Left lung (tissue), 10 donors: ENCODE results near the gene RNF121. TPM values are rescaled to one million over a fixed set of nuclear protein-coding genes. Genes with fewer than 3 reads are reported as not detected.

Experiments
- ATAC-seq: fragments of 200-7000 bp; cut with Tn5 transposase; one replicate; pipeline ENCODE4 v1.9.1; 2020; ENCODE audit warnings: moderate library complexity
- DNase-seq, 4 donors: peaks; one replicate each; pipeline ENCODE4 v3.0.0-alpha.2; 2013 to 2020
- H3K27ac ChIP-seq, 2 donors: fragments of 200-600 bp; sonication (generic) in 1 of 2; one replicate each; pipeline versions ENCODE4 v1.5.0 to v1.8.0; 2020 to 2021
- H3K27me3 ChIP-seq, 2 donors: fragments of 200-600 bp; sonication (generic) in 1 of 2; one replicate each; pipeline versions ENCODE4 v1.5.0 to v1.8.0; 2020 to 2021
- H3K36me3 ChIP-seq, 2 donors: fragments of 200-600 bp; sonication (generic) in 1 of 2; one replicate each; pipeline versions ENCODE4 v1.5.0 to v1.8.0; 2020 to 2021
- H3K4me1 ChIP-seq, 2 donors: fragments of 200-600 bp; one replicate each; pipeline ENCODE4 v1.8.0; 2021
- H3K4me3 ChIP-seq, 2 donors: fragments of 200-600 bp; sonication (generic) in 1 of 2; one replicate each; pipeline versions ENCODE4 v1.5.0 to v1.8.0; 2020 to 2021; ENCODE audit warnings: mild to moderate bottlenecking in 1 of 2
- H3K9me3 ChIP-seq, 2 donors: fragments of 200-600 bp; sonication (generic) in 1 of 2; one replicate each; pipeline versions ENCODE4 v1.5.0 to v1.8.0; 2020 to 2021
- CTCF ChIP-seq, 2 donors: fragments of 200-600 bp; sonication (generic) in 1 of 2; IDR thresholded peaks; one replicate each; pipeline versions ENCODE4 v1.5.0 to v1.8.0; 2021; ENCODE audit warnings: antibody characterized with exemption in 2 of 2
- intact Hi-C, 2 donors: fragments of 100-400 bp; cut with DNase I; formaldehyde crosslinking; loops; one replicate each; pipeline versions ENCODE4 v1.11.2 to v1.14.2; 2022
- polyA plus RNA-seq, 6 donors: library from polyadenylated mRNA; unstranded; fragments of 120-200 nt; gene quantifications; one replicate each; pipeline ENCODE4 v1.2.1, GENCODE V29; 2013; ENCODE audit not compliant: insufficient read length in 6 of 6
- total RNA-seq, 2 donors: library from RNA; stranded (reverse); fragmentation: NEBNext Ultra II Directional; extraction: Animal tissue kit (Norgen Biotek cat#: 25700); gene quantifications; one replicate each; pipeline ENCODE4 v1.2.1, GENCODE V29; 2021
- donor health status: DM: no; HTN: yes; CAD: no.
- donor health status: DM: no; HTN: no; CAD: no.

RNF121 gene
- total and polyA plus RNA-seq, 8 donors = 30.3 to 40.6 (median 33.8) TPM

- intact Hi-C loops = loop anchor here in 1 of 2 donors (5.0 kb wide), 1 partner anchor 66 kb away; no protein-coding TSS in a partner anchor
- DNase-seq (no peak), ATAC-seq (no peak)
- no peak for TF ChIP-seq CTCF (IDR thresholded peaks at IDR 0.05)
- Histone ChIP-seq H3K27me3 (no peaks in the 10 kb centered on the region), H3K4me3 (no peak overlapping the region), H3K27ac (peak overlapping the region in 1 of 2 donors; percentile 34), H3K36me3 (peaks cover 0 to 77% of the 10 kb centered on the region in 2 donors), H3K4me1 (peaks cover 9 to 50% of the 10 kb centered on the region in 2 donors), H3K9me3 (no peaks in the 10 kb centered on the region)
Measured at GRCh38 chr11:72026090-72026489, 97.2 kb downstream of the RNF121 start.

- Histone ChIP-seq H3K4me3 (no peak overlapping the region), H3K9me3 (no peaks in the 10 kb centered on the region), H3K4me1 (peaks cover 5 to 54% of the 10 kb centered on the region in 2 donors), H3K27ac (peak overlapping the region in 1 of 2 donors; percentile 0), H3K36me3 (peaks cover 0 to 76% of the 10 kb centered on the region in 2 donors), H3K27me3 (no peaks in the 10 kb centered on the region)
- intact Hi-C loops = no loop called here
- DNase-seq (no peak), ATAC-seq (no peak)
- no peak for TF ChIP-seq CTCF (IDR thresholded peaks at IDR 0.05)
Measured at GRCh38 chr11:72030472-72031045, 101.7 kb downstream of the RNF121 start.

GRCh38 chr11:72036687-72037086 is 107.8 kb downstream of the RNF121 start:
- no peak for TF ChIP-seq CTCF (IDR thresholded peaks at IDR 0.05)
- DNase-seq (no peak), ATAC-seq (no peak)
- peaks cover 26 to 57% of the 10 kb centered on the region in 2 donors for H3K4me1 ChIP-seq
- peaks cover 0 to 37% of the 10 kb centered on the region in 2 donors for H3K36me3 ChIP-seq
- H3K27me3 ChIP-seq = no peaks in the 10 kb centered on the region
- no peak overlapping the region for H3K27ac ChIP-seq
- no peak overlapping the region for H3K4me3 ChIP-seq
- H3K9me3 ChIP-seq = no peaks in the 10 kb centered on the region
- intact Hi-C loops = no loop called here

DNA sequence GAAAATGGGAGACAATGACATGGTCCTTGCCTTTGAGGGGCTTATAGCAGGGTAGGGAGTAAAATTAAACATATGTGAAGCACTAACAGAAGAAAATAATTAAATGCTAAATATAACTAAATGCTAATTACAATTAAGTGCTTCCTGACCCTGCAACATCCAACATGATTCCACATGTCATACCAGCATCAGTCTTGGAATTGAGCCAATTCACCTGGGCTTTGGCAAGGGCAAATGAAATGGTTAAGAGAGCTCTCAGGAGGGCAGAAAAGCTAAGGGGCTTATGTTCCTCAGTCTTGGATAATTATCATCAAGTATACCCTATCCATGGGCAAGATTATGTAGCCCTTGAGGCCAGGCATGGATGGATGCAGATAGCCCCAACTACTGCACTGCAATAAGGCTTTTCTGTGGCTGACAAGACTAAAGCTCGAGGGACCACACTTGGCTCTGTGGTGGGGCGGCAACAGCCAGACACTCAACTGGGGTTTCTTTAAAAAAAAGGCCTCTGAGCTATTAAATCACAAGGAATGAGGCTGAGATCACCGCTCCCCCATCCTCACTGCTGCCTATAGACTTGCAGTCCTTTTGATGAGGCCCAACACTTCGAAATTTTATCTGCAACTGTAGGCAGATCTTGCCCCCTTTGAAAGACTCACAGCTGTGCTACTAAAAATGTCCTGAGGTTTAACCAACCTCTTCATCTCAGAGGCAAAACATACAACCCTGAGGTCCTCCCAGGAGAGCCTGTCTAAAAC is 108.9 kb downstream of the RNF121 start:
- Histone ChIP-seq H3K9me3 (no peaks in the 10 kb centered on the region), H3K27me3 (no peaks in the 10 kb centered on the region), H3K4me3 (peak overlapping the region in 1 of 2 donors; percentile 55), H3K4me1 (peaks cover 36 to 60% of the 10 kb centered on the region in 2 donors), H3K36me3 (peaks cover 0 to 33% of the 10 kb centered on the region in 2 donors), H3K27ac (peak overlapping the region; percentile 83 to 98)
- intact Hi-C loops = no loop called here
- DNase-seq (no peak), ATAC-seq (no peak)
- no peak for TF ChIP-seq CTCF (IDR thresholded peaks at IDR 0.05)

- Histone ChIP-seq H3K4me1 (peaks cover 38 to 60% of the 10 kb centered on the region in 2 donors), H3K9me3 (no peaks in the 10 kb centered on the region), H3K4me3 (peak overlapping the region; percentile 35 to 55), H3K36me3 (peaks cover 0 to 26% of the 10 kb centered on the region in 2 donors), H3K27me3 (no peaks in the 10 kb centered on the region), H3K27ac (peak overlapping the region; percentile 83 to 98)
- ATAC-seq (peak; percentile 16), DNase-seq (peak in 3 of 4 donors; percentile 53 to 79 (median 60))
- intact Hi-C loops = no loop called here
- TF ChIP-seq CTCF (IDR thresholded peaks at IDR 0.05) = no peak
Measured at GRCh38 chr11:72038491-72038890, 109.6 kb downstream of the RNF121 start.
